Kidney (tissue), 14 donors: ENCODE results near the gene RCAN2. TPM values are rescaled to one million over a fixed set of nuclear protein-coding genes. Genes with fewer than 3 reads are reported as not detected.

Experiments
- DNase-seq, 5 donors: peaks; one replicate each; pipeline ENCODE4 v3.0.0-alpha.2; 2013 to 2020
- FAIRE-seq: peaks from 2 replicates; lab custom pipeline; 2012; peaks lifted over from hg19 to GRCh38; lab: Jason Lieb, UNC
- H3K27ac ChIP-seq, 2 donors: one replicate each; pipeline ENCODE4 v1.7.0; 2013; ENCODE audit warnings: low read depth in 2 of 2, low read length in 2 of 2, inconsistent platforms in 1 of 2
- H3K27me3 ChIP-seq: one replicate; pipeline ENCODE4 v1.7.1; 2013; ENCODE audit warnings: low read length, inconsistent platforms; ENCODE audit not compliant: control insufficient read depth, insufficient read depth
- H3K36me3 ChIP-seq, 3 donors: one replicate each; pipeline versions ENCODE4 v1.7.0 to v1.7.1; 2013; ENCODE audit warnings: low read length in 3 of 3, control low read depth in 1 of 3, inconsistent platforms in 1 of 3; ENCODE audit not compliant: insufficient read depth in 3 of 3, control insufficient read depth in 2 of 3
- H3K4me1 ChIP-seq, 3 donors: one replicate each; pipeline versions ENCODE4 v1.7.0 to v1.7.1; 2013; ENCODE audit warnings: low read length in 3 of 3, inconsistent platforms in 1 of 3, low read depth in 1 of 3; ENCODE audit not compliant: control insufficient read depth in 2 of 3, insufficient read depth in 2 of 3
- H3K4me3 ChIP-seq, 3 donors: one replicate each; pipeline versions ENCODE4 v1.7.0 to v1.8.1; 2013; ENCODE audit warnings: low read length in 3 of 3, control low read depth in 1 of 3, inconsistent platforms in 1 of 3
- H3K9ac ChIP-seq, 3 donors: one replicate each; pipeline versions ENCODE4 v1.7.0 to v1.7.1; 2013; ENCODE audit warnings: low read length in 3 of 3, control low read depth in 1 of 3, inconsistent platforms in 1 of 3
- H3K9me3 ChIP-seq, 3 donors: one replicate each; pipeline versions ENCODE4 v1.7.0 to v1.7.1; 2013; ENCODE audit warnings: low read length in 3 of 3, control low read depth in 1 of 3, inconsistent platforms in 1 of 3; ENCODE audit not compliant: control insufficient read depth in 2 of 3, insufficient read depth in 1 of 3
- CTCF ChIP-seq: IDR thresholded peaks from 3 replicates; pipeline ENCODE4 v1.5.1; 2012; ENCODE audit warnings: mild to moderate bottlenecking, moderate library complexity, borderline replicate concordance; ENCODE audit not compliant: insufficient read depth; ENCODE audit errors: extremely low read depth
- intact Hi-C: fragments of 100-400 bp; cut with DNase I; formaldehyde crosslinking; loops from one replicate; pipeline ENCODE4 v1.11.1; 2022
- polyA plus RNA-seq: library from polyadenylated mRNA; stranded (reverse); fragments of 350-450 nt; fragmentation: Illumina TruSeq; extraction: RNeasy Lipid Tissue Mini Kit (QIAGEN cat#74804); gene quantifications from one replicate; pipeline ENCODE4 v1.2.3, GENCODE V29; 2014; ENCODE audit warnings: low read depth, low replicate concordance; ENCODE audit not compliant: insufficient read depth
- total RNA-seq: library from RNA; stranded (reverse); fragmentation: NEBNext Ultra II Directional; extraction: Animal tissue kit (Norgen Biotek cat#: 25700); gene quantifications from one replicate; pipeline ENCODE4 v1.2.1, GENCODE V29; 2021
- donor health status: control.
- donor health status: control.
- donor health status: control.
- donor health status: control.
- donor health status: control.
- donor health status: DM: yes; HTN: yes; CAD: no.
- donor health status: Normal renal cell carcinoma (clear cell type).

The RCAN2 gene
- total and polyA plus RNA-seq, 2 donors from 2014 or later, result 25.7 to 37.4 TPM

- FAIRE-seq, result no peak
- Histone ChIP-seq H3K27me3 (no peaks in the 10 kb centered on the region), H3K27ac (no peak overlapping the region), H3K9ac (no peak overlapping the region), H3K4me1 (peaks cover 0 to 7% (median 0%) of the 10 kb centered on the region in 3 donors), H3K36me3 (no peaks in the 10 kb centered on the region), H3K4me3 (no peak overlapping the region), H3K9me3 (no peaks in the 10 kb centered on the region)
- intact Hi-C loops, result no loop called here
- no peak for TF ChIP-seq CTCF
- DNase-seq, result no peak
Measured at GRCh38 chr6:46511320-46511719, 20.1 kb upstream of the RCAN2 start.

- DNase-seq, result peak in 3 of 5 donors; percentile 19 to 69 (median 53)
- no peak for TF ChIP-seq CTCF
- Histone ChIP-seq H3K4me3 (no peak overlapping the region), H3K36me3 (no peaks in the 10 kb centered on the region), H3K9ac (no peak overlapping the region), H3K27ac (no peak overlapping the region), H3K4me1 (peaks cover 0 to 7% (median 0%) of the 10 kb centered on the region in 3 donors), H3K27me3 (no peaks in the 10 kb centered on the region), H3K9me3 (no peaks in the 10 kb centered on the region)
- FAIRE-seq, result peak; percentile 63
- intact Hi-C loops, result no loop called here
Measured at GRCh38 chr6:46510651-46511050, 19.4 kb upstream of the RCAN2 start.

GRCh38 chr6:46509981-46510510 lies 18.8 kb upstream of the RCAN2 start:
- H3K27me3 ChIP-seq, result no peaks in the 10 kb centered on the region
- FAIRE-seq, result no peak
- H3K9me3 ChIP-seq, result no peaks in the 10 kb centered on the region
- intact Hi-C loops, result no loop called here
- TF ChIP-seq CTCF, result no peak
- no peaks in the 10 kb centered on the region for H3K36me3 ChIP-seq
- no peak for DNase-seq
- no peak overlapping the region for H3K9ac ChIP-seq
- H3K27ac ChIP-seq, result no peak overlapping the region
- H3K4me3 ChIP-seq, result no peak overlapping the region
- peaks cover 0 to 7% (median 0%) of the 10 kb centered on the region in 3 donors for H3K4me1 ChIP-seq

GRCh38 chr6:46509063-46509462 lies 17.8 kb upstream of the RCAN2 start:
- DNase-seq (no peak), FAIRE-seq (no peak)
- Histone ChIP-seq H3K9ac (no peak overlapping the region), H3K27me3 (no peaks in the 10 kb centered on the region), H3K4me3 (no peak overlapping the region), H3K36me3 (no peaks in the 10 kb centered on the region), H3K27ac (no peak overlapping the region), H3K9me3 (no peaks in the 10 kb centered on the region), H3K4me1 (peaks cover 0 to 7% (median 0%) of the 10 kb centered on the region in 3 donors)
- no peak for TF ChIP-seq CTCF
- intact Hi-C loops, result no loop called here
